ENCODE data around the gene C1QTNF6.

Gene C1QTNF6

GRCh38 chr22:37163575-37164504, 24.2 kb downstream of the C1QTNF6 start:
- DNase-seq (ENCODE audit: low read depth in 1 of 2, low spot score in 1 of 2): peak in 1 of 2 donors; percentile 14

- DNase-seq (ENCODE audit: low read depth in 1 of 2, low spot score in 1 of 2): no peak
Observed at GRCh38 chr22:37163096-37163489, 25.0 kb downstream of the C1QTNF6 start.

GRCh38 chr22:37162221-37163095, 25.6 kb downstream of the C1QTNF6 start:
- DNase-seq (ENCODE audit: low read depth in 1 of 2, low spot score in 1 of 2): peak; percentile 39 to 42

- DNase-seq (ENCODE audit: low read depth in 1 of 2, low spot score in 1 of 2): no peak
Observed at GRCh38 chr22:37161443-37161842, 26.6 kb downstream of the C1QTNF6 start.

GRCh38 chr22:37160027-37160426, 28.0 kb downstream of the C1QTNF6 start:
- DNase-seq (ENCODE audit: low read depth in 1 of 2, low spot score in 1 of 2): no peak

- DNase-seq (ENCODE audit: low read depth in 1 of 2, low spot score in 1 of 2): no peak
Observed at GRCh38 chr22:37158963-37159290, 29.1 kb downstream of the C1QTNF6 start.

DNA sequence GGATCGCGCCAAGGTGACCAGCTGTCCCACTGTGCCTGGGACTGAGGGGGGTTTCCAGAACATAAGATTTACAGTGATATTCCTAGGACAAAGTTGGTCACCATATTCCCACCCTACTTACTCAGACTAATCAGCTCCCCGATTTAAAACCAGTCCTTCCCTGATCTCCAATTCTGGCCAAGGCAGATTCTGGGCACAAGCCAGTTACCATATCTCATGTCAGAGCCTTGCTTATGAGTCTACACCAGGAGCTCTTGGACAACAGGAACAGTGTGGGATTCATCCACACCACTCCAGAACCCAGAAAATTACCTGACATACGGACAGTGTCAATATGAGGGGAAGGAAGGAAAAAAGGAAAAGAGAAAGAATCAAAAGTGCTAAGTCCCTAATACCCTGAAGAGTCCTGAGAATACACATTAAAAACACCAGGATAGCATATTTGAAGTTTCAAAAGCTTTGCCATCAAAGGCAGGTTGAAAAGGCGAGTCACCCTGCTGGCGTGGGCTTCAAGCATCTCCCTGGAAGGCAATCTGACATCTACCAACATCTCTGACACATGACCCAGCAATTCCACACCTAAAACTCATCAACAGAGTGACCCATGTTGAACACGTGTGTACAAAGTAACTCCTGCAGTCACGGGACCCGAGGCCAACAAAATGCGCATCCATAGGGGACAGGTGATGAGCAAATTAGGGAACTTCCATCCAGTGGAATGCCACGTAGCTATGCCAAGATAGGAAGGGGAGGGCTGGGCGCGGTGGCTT, 30.3 kb downstream of the C1QTNF6 start:
- no peak for DNase-seq (ENCODE audit: low read depth in 1 of 2, low spot score in 1 of 2)

DNA sequence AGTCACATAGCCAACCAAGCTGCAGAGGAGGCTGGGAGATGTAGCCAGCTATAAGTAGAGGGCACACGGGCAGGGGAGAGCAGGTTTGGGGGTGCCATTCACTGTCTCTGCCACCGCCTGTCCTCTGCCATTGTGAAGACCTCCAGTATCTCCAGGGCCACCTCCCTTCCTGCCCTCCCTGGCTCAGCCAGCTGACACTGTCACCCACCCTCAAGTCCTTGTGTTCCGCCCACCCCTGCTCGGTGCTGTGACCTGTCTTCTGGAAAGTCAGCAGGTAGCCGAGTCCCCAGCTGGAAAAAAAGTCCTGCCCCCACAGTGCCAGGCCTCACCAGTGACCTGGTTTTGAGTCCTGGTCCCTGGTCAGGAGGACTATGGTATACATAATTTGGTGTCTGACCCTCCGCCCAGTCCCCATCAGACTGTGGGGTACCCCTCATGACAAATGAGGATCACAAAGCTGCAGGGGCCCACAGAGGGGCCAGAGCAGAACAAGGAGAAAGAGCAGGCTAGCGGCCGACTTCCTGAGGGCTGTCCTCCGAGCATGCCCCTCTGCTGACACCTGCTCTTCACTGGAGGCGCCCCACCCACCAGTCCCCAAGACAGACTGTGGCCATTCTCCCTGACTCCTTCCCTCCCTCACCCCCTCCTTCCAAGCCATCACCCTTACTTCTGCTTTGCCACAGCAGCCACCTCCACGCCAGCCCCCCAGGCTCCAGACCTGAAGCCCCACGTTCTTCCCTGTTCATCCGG, 31.2 kb downstream of the C1QTNF6 start:
- no peak for DNase-seq (ENCODE audit: low read depth in 1 of 2, low spot score in 1 of 2)

DNA sequence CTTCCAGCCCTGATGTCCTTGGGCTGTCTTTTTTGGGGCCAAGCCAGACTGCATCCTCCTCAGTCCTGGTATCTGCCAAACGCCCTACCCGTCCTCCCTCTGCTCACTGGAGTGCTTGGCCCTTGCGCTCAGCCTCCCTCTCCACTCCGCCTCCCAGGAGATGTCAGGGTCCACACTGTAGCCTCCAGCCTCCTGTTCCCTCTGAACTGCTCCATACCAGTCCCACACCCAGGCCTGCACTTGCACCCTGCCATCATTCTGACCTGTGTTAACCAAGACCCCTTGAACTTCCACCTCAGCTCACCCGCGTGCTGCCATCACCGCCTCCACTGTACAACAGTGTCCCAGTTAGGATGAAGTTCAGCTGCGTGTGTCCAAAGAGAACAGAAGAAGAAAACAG, 32.1 kb downstream of the C1QTNF6 start:
- DNase-seq (ENCODE audit: low read depth in 1 of 2, low spot score in 1 of 2): no peak

DNA sequence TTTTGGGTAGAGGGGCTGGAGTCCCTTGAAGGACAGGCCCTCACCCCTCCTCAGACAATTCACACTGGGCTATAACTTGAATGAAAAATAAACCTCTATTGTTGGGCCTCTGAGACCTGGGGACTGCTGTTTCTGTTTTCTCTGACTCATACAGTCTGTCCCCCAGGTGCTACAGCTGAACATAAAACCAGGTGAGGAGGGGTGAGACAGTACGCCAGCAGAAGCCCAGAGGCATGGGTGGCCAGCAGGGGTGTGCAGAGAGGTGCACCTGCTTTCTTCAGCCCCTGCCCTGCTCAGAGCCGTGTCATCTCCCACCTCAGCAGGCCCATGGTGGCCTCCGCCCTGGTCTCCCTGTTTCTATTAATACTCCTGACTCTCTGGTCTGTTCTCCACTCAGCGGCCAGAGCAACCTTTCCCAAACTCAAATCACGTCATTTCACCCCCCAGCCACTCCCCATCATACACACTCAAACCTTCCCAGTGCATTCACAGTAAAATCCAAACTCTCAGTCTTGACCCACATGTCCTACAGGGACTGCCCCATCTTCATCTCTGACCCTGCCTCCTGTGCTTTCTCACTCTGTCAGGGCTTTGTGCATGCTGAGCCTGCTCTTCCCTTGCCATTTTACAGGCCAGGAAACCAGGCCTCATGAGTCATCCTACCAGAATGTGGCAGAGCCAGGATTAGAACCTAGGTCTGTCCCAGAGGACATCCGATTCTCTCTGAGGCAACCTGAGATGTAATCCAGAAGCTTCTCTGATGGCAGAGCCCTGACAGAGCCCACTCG, 32.9 kb downstream of the C1QTNF6 start:
- DNase-seq (ENCODE audit: low read depth in 1 of 2, low spot score in 1 of 2): no peak

DNA sequence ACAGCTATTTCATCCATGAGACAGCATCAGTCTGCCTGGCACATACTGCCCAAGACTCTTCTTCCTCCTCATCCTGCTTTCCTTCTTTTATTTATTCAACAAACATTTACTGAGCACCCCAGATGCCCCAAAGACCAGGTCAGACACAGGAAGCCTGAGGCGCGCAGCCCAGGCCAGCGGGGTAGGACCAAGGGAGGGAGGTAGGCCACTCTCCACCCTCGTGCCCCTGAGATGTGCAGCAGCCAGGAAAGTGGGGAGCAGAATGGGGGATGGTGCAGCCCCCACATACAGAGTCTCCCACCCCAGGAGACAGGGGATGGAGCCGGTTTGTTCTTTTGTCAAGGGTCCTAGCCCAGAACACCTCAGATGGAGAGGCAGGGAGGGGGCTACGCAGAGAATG, 34.1 kb downstream of the C1QTNF6 start:
- no peak for DNase-seq (ENCODE audit: low read depth in 1 of 2, low spot score in 1 of 2)

GRCh38 chr22:37151401-37151800, 36.6 kb downstream of the C1QTNF6 start:
- no peak for DNase-seq (ENCODE audit: low read depth in 1 of 2, low spot score in 1 of 2)

- DNase-seq (ENCODE audit: low read depth in 1 of 2, low spot score in 1 of 2): no peak
Observed at GRCh38 chr22:37150701-37151100, 37.3 kb downstream of the C1QTNF6 start.

GRCh38 chr22:37148742-37149665, 39.0 kb downstream of the C1QTNF6 start:
- DNase-seq (ENCODE audit: low read depth in 1 of 2, low spot score in 1 of 2): no peak

DNA sequence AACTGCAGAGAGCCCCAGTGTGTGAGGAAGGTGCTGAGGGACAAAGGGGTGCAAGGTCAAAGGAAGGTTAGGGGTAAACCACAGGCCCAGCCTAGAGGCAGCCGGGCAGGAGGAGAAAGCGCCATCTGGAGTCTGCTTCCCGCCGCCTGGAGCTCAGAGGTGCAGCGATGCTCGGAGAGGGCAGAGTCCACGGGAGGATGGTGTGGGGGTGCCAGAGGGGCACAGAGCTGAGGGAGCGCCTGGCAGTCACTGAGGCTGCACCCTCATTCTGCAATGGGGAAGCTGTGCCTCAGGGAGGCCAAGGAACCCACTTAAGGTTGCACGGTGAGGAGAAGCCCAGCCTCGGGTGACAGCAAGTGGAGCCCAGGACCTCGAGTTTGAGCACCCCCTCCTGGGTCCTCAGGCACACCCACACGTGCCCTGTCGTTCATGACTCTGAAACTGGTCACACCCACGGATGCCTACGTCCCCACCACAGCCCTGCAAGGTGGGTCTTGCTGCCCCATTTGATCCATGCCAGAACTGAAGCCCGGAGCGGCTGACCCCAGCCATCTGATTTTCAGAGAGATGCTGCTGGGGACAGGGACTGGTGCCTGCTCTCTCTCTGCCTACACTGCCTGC, 39.9 kb downstream of the C1QTNF6 start:
- peak; percentile 9 to 22 for DNase-seq (ENCODE audit: low read depth in 1 of 2, low spot score in 1 of 2)

GRCh38 chr22:37147186-37147990, 40.7 kb downstream of the C1QTNF6 start:
- no peak for DNase-seq (ENCODE audit: low read depth in 1 of 2, low spot score in 1 of 2)

- DNase-seq (ENCODE audit: low read depth in 1 of 2, low spot score in 1 of 2): no peak
Observed at GRCh38 chr22:37146507-37147180, 41.4 kb downstream of the C1QTNF6 start.

Data from stimulated activated CD4-positive, alpha-beta T cell treated with anti-CD3 and anti-CD28 coated beads, Interleukin-15, amount 100 ng/mL, for 1 hour (primary cell).